Fibroblast of lung (primary cell): Measurements from ENCODE around the gene SETDB2. TPM values are rescaled to one million over a fixed set of nuclear protein-coding genes. Genes with fewer than 3 reads are reported as not detected.

Source experiments
- DNase-seq, 2 donors: peaks; one replicate each; pipeline versions ENCODE4 v3.0.0 to v3.0.0-alpha.2; 2010; ENCODE audit warnings: low read depth in 2 of 2
- H2AFZ ChIP-seq: 2 replicates; pipeline ENCODE4 v1.5.1; 2012; ENCODE audit warnings: low read length, control low read depth, inconsistent platforms
- H3K27ac ChIP-seq: 2 replicates; pipeline ENCODE4 v1.5.1; 2011; ENCODE audit warnings: low read length, control low read depth; ENCODE audit not compliant: insufficient read depth
- H3K27me3 ChIP-seq: 2 replicates; pipeline ENCODE4 v1.5.1; 2011; ENCODE audit warnings: mild to moderate bottlenecking, low read length; ENCODE audit not compliant: control insufficient read depth, insufficient read depth
- H3K36me3 ChIP-seq: 2 replicates; pipeline ENCODE4 v1.5.1; 2011; ENCODE audit warnings: low read length; ENCODE audit not compliant: control insufficient read depth, insufficient read depth
- H3K4me1 ChIP-seq: 2 replicates; pipeline ENCODE4 v1.5.1; 2011; ENCODE audit warnings: low read length; ENCODE audit not compliant: control insufficient read depth, insufficient read depth; ENCODE audit errors: extremely low read depth
- H3K4me2 ChIP-seq: 2 replicates; pipeline ENCODE4 v1.5.1; 2011; ENCODE audit warnings: low read length, control low read depth; ENCODE audit not compliant: insufficient read depth; ENCODE audit errors: extremely low read depth
- H3K4me3 ChIP-seq, 4 experiments: fragments of 200-600 bp in 1 of 4; sonication (generic) in 1 of 4; replicated peaks in 1 of 4; 2 replicates each; pipeline ENCODE4 v1.5.1; 2011 to 2016; ENCODE audit warnings: low read length in 4 of 4, low read depth in 3 of 4, mild to moderate bottlenecking in 3 of 4, control low read depth in 2 of 4, inconsistent platforms in 1 of 4, mixed read lengths in 1 of 4; ENCODE audit not compliant: insufficient read depth in 1 of 4; ENCODE audit errors: control extremely low read depth in 1 of 4
- H3K79me2 ChIP-seq: 2 replicates; pipeline ENCODE4 v1.5.1; 2012; ENCODE audit warnings: mild to moderate bottlenecking, low read length, inconsistent platforms; ENCODE audit not compliant: control insufficient read depth, insufficient read depth
- H3K9ac ChIP-seq: 2 replicates; pipeline ENCODE4 v1.5.1; 2011; ENCODE audit warnings: mild to moderate bottlenecking, low read length, control low read depth; ENCODE audit not compliant: insufficient read depth
- H3K9me3 ChIP-seq: 2 replicates; pipeline ENCODE4 v1.5.1; 2012; ENCODE audit warnings: low read depth, low read length; ENCODE audit not compliant: control insufficient read depth, insufficient read depth
- H4K20me1 ChIP-seq: 2 replicates; pipeline ENCODE4 v1.5.1; 2011; ENCODE audit warnings: low read length; ENCODE audit not compliant: control insufficient read depth, insufficient read depth; ENCODE audit errors: extremely low read depth
- CTCF ChIP-seq, 2 donors: IDR thresholded peaks in 1 of 2; conservative IDR thresholded peaks in 1 of 2; 1 replicate in 1 of 2; 2 replicates in 1 of 2; pipeline ENCODE4 v1.5.1; 2011 to 2012; ENCODE audit warnings: low read length in 2 of 2, control low read depth in 1 of 2, inconsistent platforms in 1 of 2, low read depth in 1 of 2, mild to moderate bottlenecking in 1 of 2
- EZH2 ChIP-seq: IDR thresholded peaks from 2 replicates; pipeline ENCODE4 v1.5.1; 2012; ENCODE audit warnings: low read length, control low read depth, mild to moderate bottlenecking; ENCODE audit errors: missing control alignments
- polyA plus RNA-seq, 2 donors: library from polyadenylated mRNA; depleted of rRNA in 1 of 2; stranded (reverse) in 1 of 2; unstranded in 1 of 2; fragments of >200 nt; gene quantifications; 2 replicates each; pipeline ENCODE4 v1.2.1, GENCODE V29; 2011 to 2012; ENCODE audit warnings: missing spikeins in 1 of 2
- total RNA-seq: library from RNA; depleted of rRNA; stranded (reverse); fragments of >200 nt; gene quantifications from 2 replicates; pipeline ENCODE4 v1.2.1, GENCODE V29; 2014

Gene SETDB2
- total and polyA plus RNA-seq, 2 donors (not counting 1 experiment from before 2014, with no cell fraction given) = 10.4 to 13.7 TPM

GRCh38 chr13:49464085-49464484 is 20.0 kb downstream of the SETDB2 start:
- no peak overlapping the region for H3K4me3 ChIP-seq
- H3K79me2 ChIP-seq = no peaks in the 10 kb centered on the region
- no peak overlapping the region for H2AFZ ChIP-seq
- no peak for TF ChIP-seq EZH2
- no peak for TF ChIP-seq CTCF (conservative IDR thresholded peaks at IDR 0.05 in 1 of 2, IDR thresholded peaks at IDR 0.05 in 1 of 2; ENCODE audit: low read depth in 1 of 2, low read length in 2 of 2)
- H3K9ac ChIP-seq = no peak overlapping the region
- no peak for DNase-seq
- H3K27me3 ChIP-seq = no peaks in the 10 kb centered on the region
- H4K20me1 ChIP-seq = no peaks in the 10 kb centered on the region
- no peaks in the 10 kb centered on the region for H3K9me3 ChIP-seq
- peaks cover 2% of the 10 kb centered on the region for H3K36me3 ChIP-seq
- H3K4me2 ChIP-seq = no peak overlapping the region
- no peak overlapping the region for H3K27ac ChIP-seq
- H3K4me1 ChIP-seq = no peaks in the 10 kb centered on the region

GRCh38 chr13:49464621-49465325 is 20.7 kb downstream of the SETDB2 start:
- H3K36me3 ChIP-seq = peaks cover 2% of the 10 kb centered on the region
- peak in 1 of 2 donors; percentile 65 for DNase-seq

GRCh38 chr13:49466292-49466838 is 22.3 kb downstream of the SETDB2 start:
- Histone ChIP-seq H3K27me3 (no peaks in the 10 kb centered on the region), H3K9ac (no peak overlapping the region), H3K4me3 (no peak overlapping the region), H2AFZ (no peak overlapping the region), H4K20me1 (no peaks in the 10 kb centered on the region), H3K79me2 (no peaks in the 10 kb centered on the region), H3K4me1 (no peaks in the 10 kb centered on the region), H3K4me2 (no peak overlapping the region), H3K27ac (no peak overlapping the region), H3K36me3 (peaks cover 2% of the 10 kb centered on the region), H3K9me3 (no peaks in the 10 kb centered on the region)
- no peak for DNase-seq
- TF ChIP-seq CTCF (conservative IDR thresholded peaks at IDR 0.05 in 1 of 2, IDR thresholded peaks at IDR 0.05 in 1 of 2; ENCODE audit: low read depth in 1 of 2, low read length in 2 of 2) (no peak), EZH2 (no peak)

More at GRCh38 chr13:49464621-49465325, 20.7 kb downstream of the SETDB2 start:
- no peak for TF ChIP-seq CTCF (conservative IDR thresholded peaks at IDR 0.05 in 1 of 2, IDR thresholded peaks at IDR 0.05 in 1 of 2; ENCODE audit: low read depth in 1 of 2, low read length in 2 of 2)
- no peak for TF ChIP-seq EZH2
- H2AFZ ChIP-seq = no peak overlapping the region
- H3K4me1 ChIP-seq = no peaks in the 10 kb centered on the region
- H4K20me1 ChIP-seq = no peaks in the 10 kb centered on the region
- no peak overlapping the region for H3K27ac ChIP-seq
- no peaks in the 10 kb centered on the region for H3K9me3 ChIP-seq
- H3K79me2 ChIP-seq = no peaks in the 10 kb centered on the region
- no peak overlapping the region for H3K4me3 ChIP-seq
- no peak overlapping the region for H3K9ac ChIP-seq
- no peaks in the 10 kb centered on the region for H3K27me3 ChIP-seq
- H3K4me2 ChIP-seq = no peak overlapping the region
